ENCODE results near the gene KCNJ18.
"Not testable (repeated sequence)": the region's sequence is repeated elsewhere in the genome, so short reads cannot be mapped to it uniquely, and the experiment has no call there.

DNA sequence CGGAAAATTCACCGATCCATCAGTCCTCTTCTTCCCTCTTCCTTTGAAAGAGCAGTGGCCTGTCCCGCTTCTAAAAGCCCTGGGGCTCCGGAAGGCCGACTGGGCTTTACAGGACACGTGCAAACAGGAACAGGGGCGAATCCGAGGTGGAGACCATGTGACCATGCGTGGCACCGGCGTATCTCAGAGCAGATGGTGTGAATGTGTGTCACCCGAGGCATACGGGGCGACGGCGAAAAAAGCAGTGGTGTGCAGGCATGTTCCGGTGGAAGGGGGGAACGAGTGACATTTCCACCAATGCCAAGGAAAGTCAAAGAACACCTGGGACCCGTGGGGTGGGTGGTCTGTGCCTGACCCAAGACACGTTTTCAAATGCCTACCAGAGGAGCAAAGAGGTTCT, 10.7 kb upstream of the KCNJ18 start:
- TF ChIP-seq CTCF (IDR thresholded peaks at IDR 0.05; ENCODE audit: borderline replicate concordance, extremely low read depth, low read length, poor library complexity, severe bottlenecking); EZH2 (IDR thresholded peaks at IDR 0.05; ENCODE audit: borderline replicate concordance, low read depth, low read length, severe bottlenecking): not testable (repeated sequence)
